Measurements from ENCODE around the gene DKC1. TPM values are rescaled to one million over a fixed set of nuclear protein-coding genes. Genes with fewer than 3 reads are reported as not detected.

The DKC1 gene
- total and polyA plus RNA-seq, 2 of the 13 experiments (the other 11 are each of a cell fraction or from before 2014, with no cell fraction given): 61.6 to 102 TPM

GRCh38 chrX:154731881-154732280 is 30.8 kb upstream of the DKC1 start:
- Histone ChIP-seq H3K4me1 (ENCODE audit: insufficient read depth, low read length) (0 out of 2 replicates have a peak, but pooled peaks cover 6% of the 10 kb centered on the region), H3K4me3 (replicated peaks in 1 of 3; ENCODE audit: insufficient read depth in 1 of 3, low read depth in 2 of 3, low read length in 3 of 3) (no peak overlapping the region), H2AFZ (ENCODE audit: low read length) (no peak overlapping the region), H3K9me3 (ENCODE audit: low read length) (no peaks in the 10 kb centered on the region), H3K9ac (ENCODE audit: insufficient read depth, low read depth, low read length) (no peak overlapping the region), H3K79me2 (ENCODE audit: insufficient read depth, low read length) (no peaks in the 10 kb centered on the region), H3K27ac (ENCODE audit: extremely low read length, insufficient read depth, low read length) (no peak overlapping the region), H4K20me1 (ENCODE audit: insufficient read depth, low read length) (no peaks in the 10 kb centered on the region), H3K36me3 (replicated peaks in 1 of 2; ENCODE audit: control insufficient read depth in 1 of 2, insufficient read depth in 2 of 2, low read length in 2 of 2) (no peaks in the 10 kb centered on the region), H3K4me2 (ENCODE audit: low read depth, low read length) (no peak overlapping the region), H3K27me3 (ENCODE audit: control insufficient read depth in 1 of 2, insufficient read depth in 2 of 2, low read length in 2 of 2) (no peaks in the 10 kb centered on the region; a peak in 1 of 5 replicates)
- in situ Hi-C loops (cut with HindIII; ENCODE audit: extremely low pct_ligation_motif_present, low pct_unique_long_range_greater_than_20kb): no loop called here
- 61% methylated on average over 7 of the region's 7 CpGs for WGBS (ENCODE audit: low lambda C conversion rate)
- TF ChIP-seq ZSCAN5A (CRISPR knock-in tag; IDR thresholded peaks at IDR 0.05; ENCODE audit: borderline replicate concordance): no peak
- no peak for TF ChIP-seq HBP1 (CRISPR knock-in tag; IDR thresholded peaks at IDR 0.05; ENCODE audit: low read depth)
- no peak for TF ChIP-seq NR3C1 (CRISPR knock-in tag; IDR thresholded peaks at IDR 0.05)
- no peak for TF ChIP-seq TCF12 (IDR thresholded peaks at IDR 0.05)
- no peak for TF ChIP-seq TCF12 (CRISPR knock-in tag; IDR thresholded peaks at IDR 0.05)
- no peak for TF ChIP-seq ZNF800 (CRISPR knock-in tag; IDR thresholded peaks at IDR 0.05)
- TF ChIP-seq ZNF749 (CRISPR knock-in tag; IDR thresholded peaks at IDR 0.05; ENCODE audit: borderline replicate concordance): no peak
- TF ChIP-seq ZNF607 (CRISPR knock-in tag; IDR thresholded peaks at IDR 0.05; ENCODE audit: borderline replicate concordance): no peak
- TF ChIP-seq ZBTB4 (CRISPR knock-in tag; IDR thresholded peaks at IDR 0.05; ENCODE audit: borderline replicate concordance): no peak
- TF ChIP-seq HDAC6 (IDR thresholded peaks at IDR 0.05; ENCODE audit: low read depth, low read length): no peak
- TF ChIP-seq ZSCAN22 (CRISPR knock-in tag; IDR thresholded peaks at IDR 0.05): no peak
- no peak for TF ChIP-seq DR1 (CRISPR knock-in tag; IDR thresholded peaks at IDR 0.05)
- TF ChIP-seq KLF11 (CRISPR knock-in tag; IDR thresholded peaks at IDR 0.05): no peak
- no peak for TF ChIP-seq EZH2 (conservative IDR thresholded peaks at IDR 0.05; ENCODE audit: low read depth, low read length)
- ChIA-PET CTCF (ENCODE audit: low intra/inter-chr PET ratio, low total read pairs) (no interaction called here), POLR2A (no interaction called here)
- BruUV-seq (replicated peaks): no TSS peak
- no peak for ATAC-seq
- DNase-seq (ENCODE audit: low spot score): no peak
- no peak for FAIRE-seq
- intact Hi-C loops (cut with micrococcal nuclease; ENCODE audit: unreplicated experiment): no loop called here

Data from HepG2 (cell line).